Sigmoid colon (tissue), 4 donors: ENCODE measurements around the gene UNKL.

ENCODE experiments used
- CTCF ChIP-seq, 4 experiments: fragments of 450-650 bp in 3 of 4; fragments of 200-600 bp in 1 of 4; IDR thresholded peaks; one replicate each; pipeline ENCODE4 v1.5.1; 2016 to 2019; ENCODE audit warnings: antibody characterized with exemption in 4 of 4, mild to moderate bottlenecking in 3 of 4, moderate library complexity in 2 of 4
- EP300 ChIP-seq, 4 donors: sonication (generic); formaldehyde crosslinking; IDR thresholded peaks; one replicate each; pipeline ENCODE4 v1.6.1; 2017; ENCODE audit warnings: antibody characterized with exemption in 4 of 4
- POLR2A ChIP-seq, 2 donors: fragments of 450-650 bp; IDR thresholded peaks; one replicate each; pipeline ENCODE4 v1.6.1; 2016; ENCODE audit warnings: antibody characterized with exemption in 2 of 2, mild to moderate bottlenecking in 2 of 2, moderate library complexity in 2 of 2

DNA sequence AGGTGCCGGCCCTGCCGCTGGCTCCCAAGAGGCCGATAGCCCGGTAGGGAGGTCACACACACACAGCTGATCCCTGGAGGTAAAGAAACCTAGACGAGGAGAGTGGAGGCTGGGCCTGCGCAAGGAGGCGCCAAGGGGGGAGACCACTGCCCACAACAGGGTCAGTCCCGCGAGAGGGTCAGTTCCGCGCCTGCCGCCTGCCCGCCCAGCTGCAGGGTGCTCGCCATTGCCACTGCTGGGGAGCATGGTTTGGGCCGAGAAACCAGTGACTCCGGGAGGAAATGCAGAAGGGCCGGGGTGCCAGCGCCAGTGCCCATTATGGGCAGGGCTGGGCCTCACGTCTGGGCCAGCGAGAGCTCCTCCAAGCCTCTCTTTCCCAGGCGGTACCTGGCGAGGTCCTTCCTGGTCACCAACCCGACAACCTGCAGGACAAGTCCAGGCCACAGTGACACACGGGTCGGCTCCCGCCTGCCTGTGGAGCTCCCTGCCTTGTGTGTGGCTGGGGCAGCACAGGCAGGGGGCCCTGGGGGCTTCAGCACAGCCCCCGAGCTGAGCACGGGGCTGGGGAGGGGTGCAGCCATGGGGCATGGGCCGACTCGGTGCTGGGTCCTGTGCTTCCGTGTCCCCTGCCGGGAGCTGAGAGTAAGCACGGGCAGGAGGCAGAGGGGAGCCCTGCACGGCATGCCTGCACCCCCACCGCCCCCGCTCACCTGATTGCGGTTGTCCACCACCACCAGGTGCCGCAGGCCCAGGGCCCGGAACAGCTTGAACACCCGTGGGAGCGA, 32.0 kb upstream of the UNKL start:
- TF ChIP-seq EP300 (IDR thresholded peaks at IDR 0.05) (no peak), POLR2A (IDR thresholded peaks at IDR 0.05) (no peak), CTCF (IDR thresholded peaks at IDR 0.05) (no peak)
